HEK293T (cell line): ENCODE measurements around the gene AEBP2.
"Not testable (repeated sequence)": the region's sequence is repeated elsewhere in the genome, so short reads cannot be mapped to it uniquely, and the experiment has no call there.

Experiments
- CTCF ChIA-PET: fragments of 350-600 bp; formaldehyde crosslinking; extraction: SDS; loops from one replicate; lab custom pipeline; 2021; ENCODE audit warnings: antibody characterized with exemption, inconsistent platforms; lab: Yijun Ruan, JAX
- POLR2A ChIA-PET: fragments of 350-600 bp; formaldehyde crosslinking; extraction: SDS; loops from one replicate; lab custom pipeline; 2020; ENCODE audit warnings: antibody characterized with exemption, inconsistent platforms; lab: Yijun Ruan, JAX
- DNase-seq: peaks from one replicate; pipeline ENCODE4 v3.0.0; 2012; ENCODE audit warnings: mixed read lengths; ENCODE audit errors: extremely low spot score
- ARNT ChIP-seq: fragments of 450-650 bp; IDR thresholded peaks from 2 replicates; pipeline ENCODE4 v1.6.1; 2017; ENCODE audit warnings: mild to moderate bottlenecking
- BHLHE40 ChIP-seq: fragments of 450-650 bp; IDR thresholded peaks from 2 replicates; pipeline ENCODE4 v1.6.1; 2016; ENCODE audit warnings: mild to moderate bottlenecking, moderate library complexity, borderline replicate concordance
- CTBP1 ChIP-seq: fragments of 450-650 bp; IDR thresholded peaks from 2 replicates; pipeline ENCODE4 v1.6.1; 2016; ENCODE audit warnings: borderline replicate concordance
- ELF4 ChIP-seq: fragments of 450-650 bp; IDR thresholded peaks from 2 replicates; pipeline ENCODE4 v1.6.1; 2017; ENCODE audit warnings: antibody characterized with exemption
- FOXA1 ChIP-seq: fragments of 450-650 bp; IDR thresholded peaks from 2 replicates; pipeline ENCODE4 v1.6.1; 2016; ENCODE audit warnings: mild to moderate bottlenecking
- FOXK2 ChIP-seq: fragments of 450-650 bp; IDR thresholded peaks from 2 replicates; pipeline ENCODE4 v1.6.1; 2016; ENCODE audit warnings: mild to moderate bottlenecking
- FOXM1 ChIP-seq: fragments of 450-650 bp; IDR thresholded peaks from 2 replicates; pipeline ENCODE4 v1.6.1; 2017; ENCODE audit warnings: mild to moderate bottlenecking, borderline replicate concordance
- HDGF ChIP-seq: fragments of 450-650 bp; IDR thresholded peaks from 2 replicates; pipeline ENCODE4 v1.6.1; 2017; ENCODE audit warnings: antibody characterized with exemption, borderline replicate concordance
- L3MBTL2 ChIP-seq: fragments of 450-650 bp; conservative IDR thresholded peaks from 2 replicates; pipeline ENCODE4 v1.6.1; 2016; ENCODE audit warnings: mild to moderate bottlenecking
- LEF1 ChIP-seq: fragments of 450-650 bp; IDR thresholded peaks from 2 replicates; pipeline ENCODE4 v1.6.1; 2017; ENCODE audit warnings: mild to moderate bottlenecking, borderline replicate concordance
- NFRKB ChIP-seq: fragments of 450-650 bp; IDR thresholded peaks from 2 replicates; pipeline ENCODE4 v1.6.1; 2016; ENCODE audit warnings: mild to moderate bottlenecking, moderate library complexity
- SP1 ChIP-seq: fragments of 450-650 bp; IDR thresholded peaks from 2 replicates; pipeline ENCODE4 v1.6.1; 2017
- SUZ12 ChIP-seq: fragments of 450-650 bp; IDR thresholded peaks from 2 replicates; pipeline ENCODE4 v1.6.1; 2016; ENCODE audit warnings: mild to moderate bottlenecking
- TARDBP ChIP-seq: fragments of 450-650 bp; IDR thresholded peaks from 2 replicates; pipeline ENCODE4 v1.6.1; 2016
- ZNF384 ChIP-seq: fragments of 450-650 bp; IDR thresholded peaks from 2 replicates; pipeline ENCODE4 v1.6.1; 2016
- TF ChIP-seq, protein P1 (sequence below): fragments of 450-650 bp; IDR thresholded peaks from 2 replicates; pipeline ENCODE4 v1.6.1; 2016

Gene AEBP2

DNA sequence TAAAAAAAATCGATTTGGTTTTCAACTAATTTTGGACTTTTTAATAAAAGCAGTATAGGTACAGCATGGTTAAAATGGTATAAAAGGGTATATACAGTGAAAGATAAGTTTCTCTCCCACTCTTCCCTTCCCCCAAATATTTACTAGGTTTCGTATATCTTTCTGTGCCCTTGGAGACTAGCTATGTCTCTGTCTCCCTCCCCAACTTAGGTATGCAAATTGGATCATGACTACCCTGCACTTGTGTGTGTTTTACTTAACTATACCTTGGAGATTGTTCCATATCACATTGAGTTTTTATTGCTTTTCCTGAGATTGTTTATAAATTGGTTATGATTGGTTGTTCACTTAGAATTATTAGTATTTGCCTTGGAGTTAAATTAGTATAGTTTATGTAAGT, 19.4 kb downstream of the AEBP2 start:
- CTCF ChIA-PET: interaction anchor here (0.6 kb wide), 1 partner anchor 28 kb away, joined by 4 read pairs; no protein-coding TSS in a partner anchor
- POLR2A ChIA-PET: interaction anchor here (1.2 kb wide), 1 partner anchor 19 kb away, joined by 5 read pairs; the partner anchor contains the start of gene AEBP2
- TF ChIP-seq FOXA1 (no peak), CTBP1 (no peak), ARNT (no peak), TARDBP (no peak), NFRKB (no peak)
- no peak for DNase-seq

DNA sequence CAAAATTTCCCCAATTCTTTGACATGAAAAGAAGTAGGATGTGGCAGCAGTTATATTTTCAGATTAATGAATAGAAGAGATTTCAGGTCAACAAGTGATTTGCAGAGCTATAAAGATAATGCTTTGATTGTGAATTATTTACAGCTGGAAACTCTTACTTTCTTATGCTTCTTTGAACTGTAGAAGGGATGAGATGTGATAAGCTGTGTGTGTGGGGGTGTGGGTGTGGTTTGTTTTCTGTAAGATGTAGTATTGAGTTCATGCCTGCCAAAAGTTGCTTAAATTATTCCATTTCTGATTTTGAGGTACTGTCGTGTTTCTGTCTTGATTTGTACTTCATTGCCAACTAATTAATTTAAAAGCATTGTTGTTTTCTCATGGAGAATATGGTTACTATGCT, 22.7 kb downstream of the AEBP2 start:
- DNase-seq: no peak
- POLR2A ChIA-PET: no interaction called here
- TF ChIP-seq SP1 (no peak), TARDBP (no peak), HDGF (no peak), FOXK2 (no peak), FOXA1 (no peak), BHLHE40 (no peak), ELF4 (no peak)
- TF ChIP-seq, protein P1, sequence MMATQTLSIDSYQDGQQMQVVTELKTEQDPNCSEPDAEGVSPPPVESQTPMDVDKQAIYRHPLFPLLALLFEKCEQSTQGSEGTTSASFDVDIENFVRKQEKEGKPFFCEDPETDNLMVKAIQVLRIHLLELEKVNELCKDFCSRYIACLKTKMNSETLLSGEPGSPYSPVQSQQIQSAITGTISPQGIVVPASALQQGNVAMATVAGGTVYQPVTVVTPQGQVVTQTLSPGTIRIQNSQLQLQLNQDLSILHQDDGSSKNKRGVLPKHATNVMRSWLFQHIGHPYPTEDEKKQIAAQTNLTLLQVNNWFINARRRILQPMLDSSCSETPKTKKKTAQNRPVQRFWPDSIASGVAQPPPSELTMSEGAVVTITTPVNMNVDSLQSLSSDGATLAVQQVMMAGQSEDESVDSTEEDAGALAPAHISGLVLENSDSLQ: no peak
- CTCF ChIA-PET: no interaction called here

DNA sequence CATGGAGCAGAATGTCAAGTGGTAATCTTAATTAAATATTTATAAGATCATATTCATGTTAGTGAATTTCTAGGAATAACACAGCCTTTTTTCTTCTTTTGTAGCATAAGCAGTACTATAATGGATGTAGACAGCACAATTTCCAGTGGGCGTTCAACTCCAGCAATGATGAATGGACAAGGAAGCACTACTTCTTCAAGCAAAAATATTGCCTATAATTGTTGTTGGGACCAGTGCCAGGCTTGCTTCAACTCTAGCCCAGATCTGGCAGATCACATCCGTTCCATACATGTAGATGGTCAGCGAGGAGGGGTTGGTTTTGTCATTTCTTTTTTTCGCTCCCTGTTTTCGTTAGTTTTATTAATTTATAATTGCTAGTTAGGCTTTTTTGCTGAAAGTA, 23.1 kb downstream of the AEBP2 start:
- no peak for DNase-seq
- TF ChIP-seq SP1 (no peak), L3MBTL2 (no peak), FOXK2 (no peak), FOXA1 (no peak), LEF1 (no peak), HDGF (no peak), SUZ12 (no peak), CTBP1 (no peak), BHLHE40 (no peak), FOXM1 (no peak), TARDBP (no peak), NFRKB (no peak), ELF4 (no peak), ZNF384 (no peak), ARNT (no peak)
- TF ChIP-seq, protein P1: no peak
- ChIA-PET CTCF (no interaction called here), POLR2A (no interaction called here)

DNA sequence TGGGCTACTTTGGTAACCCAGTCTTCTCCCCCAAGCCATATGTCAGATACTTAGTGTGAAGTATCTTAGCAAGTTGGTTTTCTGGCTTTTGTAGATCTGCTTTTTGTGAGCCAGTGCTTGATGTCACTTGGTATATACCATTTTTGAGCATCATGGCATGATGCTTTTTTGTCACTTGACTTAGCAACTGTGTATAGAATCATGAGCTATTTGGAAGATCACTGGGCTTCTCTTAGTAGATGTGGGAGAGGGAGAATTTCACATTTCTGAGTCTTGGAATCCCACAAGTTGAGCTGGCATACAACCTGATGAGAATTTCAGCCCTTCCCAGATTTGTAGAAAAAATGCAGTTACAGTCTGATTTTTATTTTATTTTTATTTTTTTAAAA, 24.9 kb downstream of the AEBP2 start:
- ChIA-PET CTCF (no interaction called here), POLR2A (no interaction called here)
- DNase-seq: no peak
- TF ChIP-seq FOXK2: no peak
- TF ChIP-seq SP1: no peak
- TF ChIP-seq FOXM1: no peak
- TF ChIP-seq FOXA1: no peak
- TF ChIP-seq L3MBTL2: no peak
- no peak for TF ChIP-seq HDGF
- no peak for TF ChIP-seq TARDBP
- TF ChIP-seq ELF4: no peak

DNA sequence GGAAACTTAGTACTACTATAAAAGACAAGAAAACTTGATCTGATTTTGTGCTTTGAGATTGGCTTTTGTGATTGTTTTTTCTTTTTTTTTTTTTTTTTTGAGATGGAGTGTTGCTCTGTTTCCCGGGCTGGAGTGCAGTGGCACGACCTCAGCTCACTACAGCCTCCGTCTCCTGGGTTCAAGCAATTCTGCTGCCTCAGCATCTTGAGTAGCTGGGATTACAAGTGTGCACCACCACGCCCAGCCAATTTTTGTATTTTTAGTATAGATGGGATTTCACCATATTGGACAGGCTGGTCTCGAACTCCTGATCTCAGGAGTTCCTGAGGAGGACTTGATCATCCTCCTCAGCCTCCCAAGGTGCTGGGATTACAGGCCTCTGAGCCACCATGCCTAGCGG, 26.4 kb downstream of the AEBP2 start:
- DNase-seq: no peak
- ChIA-PET CTCF (no interaction called here), POLR2A (no interaction called here)
- no peak for TF ChIP-seq LEF1

DNA sequence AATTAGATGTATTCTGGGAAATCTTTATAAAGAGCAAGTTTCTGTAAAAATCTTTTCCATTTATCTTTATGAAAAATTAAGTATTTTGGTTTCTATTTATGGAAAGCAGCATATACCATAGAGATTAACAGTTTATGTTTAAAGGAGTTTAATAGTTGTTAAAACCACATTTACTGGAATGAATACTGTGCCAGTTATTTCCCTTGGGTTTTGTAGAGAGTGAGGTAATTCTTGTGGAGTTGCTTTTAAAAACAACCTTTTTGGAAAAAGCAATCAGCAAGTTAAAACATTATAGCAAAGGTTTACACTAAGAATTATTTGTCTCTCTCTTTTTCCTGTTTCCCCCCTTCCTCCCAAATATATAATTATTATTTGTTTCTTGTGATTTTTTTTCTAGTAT, 34.9 kb downstream of the AEBP2 start:
- ChIA-PET CTCF (no interaction called here), POLR2A (no interaction called here)
- no peak for DNase-seq
- TF ChIP-seq ARNT (no peak), TARDBP (no peak), ELF4 (no peak), FOXA1 (no peak), L3MBTL2 (no peak), LEF1 (no peak), SP1 (no peak), FOXK2 (no peak), NFRKB (no peak)

DNA sequence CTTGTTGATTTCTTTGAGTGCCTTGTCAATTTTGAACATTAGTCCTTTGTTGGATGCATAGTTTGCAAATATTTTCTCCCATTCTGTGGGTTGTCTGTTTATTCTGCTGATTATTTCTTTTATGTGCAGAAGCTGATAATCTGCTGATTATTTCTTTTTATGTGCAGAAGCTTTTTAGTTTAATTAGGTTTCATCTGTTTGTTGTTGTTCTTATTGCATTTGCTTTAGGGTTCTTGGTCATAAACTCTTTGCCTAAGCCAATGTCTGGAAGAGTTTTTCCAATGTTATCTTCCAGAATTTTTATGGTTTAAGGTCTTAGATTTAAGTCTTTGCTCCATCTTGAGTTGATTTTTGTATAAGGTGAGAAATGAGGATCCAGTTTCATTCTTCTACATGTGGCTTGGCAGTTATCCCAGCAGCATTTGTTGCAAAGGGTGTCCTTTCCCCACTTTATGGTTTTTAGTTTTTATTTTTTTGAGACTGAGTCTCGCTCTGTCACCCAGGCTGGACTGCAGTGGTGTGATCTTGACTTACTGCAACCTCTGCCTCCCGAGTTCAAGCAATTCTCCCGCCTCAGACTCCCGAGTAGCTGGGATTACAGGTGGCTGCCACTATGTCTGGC, 36.7 kb downstream of the AEBP2 start:
- POLR2A ChIA-PET, DNase-seq, CTCF ChIA-PET: not testable (repeated sequence)

DNA sequence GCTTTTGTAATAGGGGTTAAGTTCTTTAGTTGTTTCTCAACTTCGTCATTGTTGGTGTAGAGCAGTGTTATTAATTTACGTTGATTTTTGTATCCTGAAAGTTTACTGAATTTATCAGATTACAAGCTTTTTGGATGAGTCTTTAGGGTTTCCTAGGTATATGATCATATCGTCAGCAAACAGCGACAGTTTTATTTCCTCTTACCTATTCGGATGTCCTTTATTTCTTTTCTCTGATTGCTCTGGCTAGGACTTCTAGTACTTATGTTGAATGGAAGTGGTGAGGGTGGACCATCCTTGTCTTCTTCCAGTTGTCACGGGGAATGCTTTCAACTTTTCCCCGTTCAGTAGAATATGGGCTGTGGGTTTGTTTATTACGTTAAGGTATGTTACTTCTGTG, 37.8 kb downstream of the AEBP2 start:
- TF ChIP-seq ELF4: no peak
- POLR2A ChIA-PET: no interaction called here
- no peak for DNase-seq
- CTCF ChIA-PET: no interaction called here
